Right lobe of liver (tissue), 4 donors: ENCODE data around the gene LDB2.
A peak's percentile ranks its signal among the peaks of the same experiment; 100 is the strongest.

ENCODE experiments used
- CTCF ChIP-seq, 4 donors: fragments of 200-600 bp in 3 of 4; fragments of 450-650 bp in 1 of 4; IDR thresholded peaks; one replicate each; pipeline versions ENCODE4 v1.5.1 to v1.8.0; 2016 to 2022; ENCODE audit warnings: antibody characterized with exemption in 4 of 4, mild to moderate bottlenecking in 2 of 4
- POLR2A ChIP-seq: fragments of 450-650 bp; IDR thresholded peaks from one replicate; pipeline ENCODE4 v1.6.1; 2017; ENCODE audit warnings: antibody characterized with exemption, mild to moderate bottlenecking
- donor health status: DM: no; HTN: no; CAD: no.
- donor health status: DM: no; HTN: no; CAD: no.
- donor health status: DM: no; HTN: yes; CAD: no.

- TF ChIP-seq CTCF (IDR thresholded peaks at IDR 0.05) (peak; percentile 92 to 98 (median 96)), POLR2A (no peak)
Measured at GRCh38 chr4:16916719-16917337, 18.4 kb upstream of the LDB2 start.
